Stimulated activated CD4-positive, alpha-beta T cell treated with anti-CD3 and anti-CD28 coated beads, Interleukin-15, amount 100 ng/mL, for 1 hour (primary cell): Measurements from ENCODE around the gene SLC35F6.

Experiments
- DNase-seq, 2 donors: peaks; one replicate each; pipeline ENCODE4 v3.0.0-alpha.2; 2020; ENCODE audit warnings: low read depth in 1 of 2, low spot score in 1 of 2

The SLC35F6 gene, protein sequence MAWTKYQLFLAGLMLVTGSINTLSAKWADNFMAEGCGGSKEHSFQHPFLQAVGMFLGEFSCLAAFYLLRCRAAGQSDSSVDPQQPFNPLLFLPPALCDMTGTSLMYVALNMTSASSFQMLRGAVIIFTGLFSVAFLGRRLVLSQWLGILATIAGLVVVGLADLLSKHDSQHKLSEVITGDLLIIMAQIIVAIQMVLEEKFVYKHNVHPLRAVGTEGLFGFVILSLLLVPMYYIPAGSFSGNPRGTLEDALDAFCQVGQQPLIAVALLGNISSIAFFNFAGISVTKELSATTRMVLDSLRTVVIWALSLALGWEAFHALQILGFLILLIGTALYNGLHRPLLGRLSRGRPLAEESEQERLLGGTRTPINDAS

GRCh38 chr2:26764078-26764887 lies at the start of gene SLC35F6:
SLC35F6 (plus strand) TSS chr2:26764284; CDS start chr2:26764350, 66 bp downstream.
- peak; percentile 68 to 80 for DNase-seq

DNA sequence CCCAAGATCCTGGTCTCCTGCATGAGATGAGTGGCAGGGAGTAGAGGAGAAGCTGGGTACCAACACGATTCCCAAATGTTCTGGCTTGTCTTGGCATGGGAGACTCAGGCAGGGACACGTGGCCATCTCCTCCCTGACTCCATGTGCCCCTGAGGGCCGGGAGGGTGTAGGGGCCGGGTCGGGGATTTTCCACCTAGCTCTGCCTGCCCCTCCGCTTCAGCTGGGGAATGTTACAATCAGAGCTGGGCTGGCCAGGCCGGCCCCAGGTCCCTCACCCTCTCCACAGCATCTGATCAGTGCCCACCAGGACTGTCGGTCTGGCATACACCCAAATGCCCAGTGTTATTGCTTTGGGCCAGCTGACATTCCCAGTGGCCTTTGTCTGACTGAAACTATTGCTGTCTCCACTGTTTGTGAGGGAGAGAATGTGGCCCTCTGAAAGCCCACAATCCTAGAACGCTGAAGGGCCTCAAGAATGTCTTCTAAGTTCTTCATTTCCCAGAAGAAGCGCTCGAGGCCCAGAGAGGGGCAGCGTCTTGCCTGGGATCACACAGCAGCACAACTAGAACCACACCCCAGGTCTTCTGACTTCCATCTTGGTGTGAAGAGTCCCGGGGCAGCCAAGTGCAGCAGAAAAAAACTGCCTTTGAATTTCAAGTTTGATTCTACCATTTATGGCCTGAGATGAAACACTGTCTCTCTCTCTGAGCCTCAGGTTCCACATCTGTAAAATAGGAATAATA lies 48.4 kb upstream of the SLC35F6 start:
- DNase-seq, result no peak

DNA sequence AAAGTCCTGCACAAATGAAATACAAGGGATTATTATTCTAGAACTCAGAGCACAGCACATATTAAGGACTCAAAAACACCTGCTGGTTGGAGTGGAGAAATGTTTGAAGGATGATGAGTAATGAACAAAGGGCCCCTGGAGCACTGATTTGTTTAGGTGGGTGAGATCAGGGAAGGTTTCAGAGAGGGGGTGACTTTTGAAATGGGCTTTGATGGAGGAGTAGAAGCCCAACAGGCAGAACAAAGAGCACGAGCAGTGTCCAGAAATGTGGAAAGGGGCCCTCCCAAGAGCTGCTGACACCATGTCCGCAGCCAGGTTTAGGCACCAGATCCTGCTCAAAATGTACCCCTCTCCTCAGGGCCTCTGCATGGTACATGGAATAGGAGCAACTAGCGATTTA lies 47.7 kb upstream of the SLC35F6 start:
- no peak for DNase-seq

DNA sequence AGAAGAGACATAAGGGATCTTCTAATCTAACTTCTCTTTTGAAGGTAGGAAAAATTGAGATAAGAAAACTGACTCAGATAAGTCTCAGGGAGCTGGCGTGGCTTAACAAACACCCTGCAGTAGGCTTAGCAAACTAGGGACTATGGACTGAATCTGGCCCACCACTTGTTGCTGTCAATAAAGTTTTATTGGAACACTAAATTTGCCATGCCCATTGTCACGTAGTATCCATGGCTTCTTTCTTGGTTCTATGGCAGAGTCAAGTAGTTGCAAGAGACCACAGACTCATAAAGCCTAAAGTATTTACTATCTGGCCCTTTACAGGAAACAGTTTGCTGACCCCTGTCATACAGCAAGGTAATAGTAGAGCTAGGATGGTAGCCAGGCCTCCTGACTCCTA lies 47.3 kb upstream of the SLC35F6 start:
- no peak for DNase-seq

GRCh38 chr2:26717362-26717761 lies 46.7 kb upstream of the SLC35F6 start:
- no peak for DNase-seq

DNA sequence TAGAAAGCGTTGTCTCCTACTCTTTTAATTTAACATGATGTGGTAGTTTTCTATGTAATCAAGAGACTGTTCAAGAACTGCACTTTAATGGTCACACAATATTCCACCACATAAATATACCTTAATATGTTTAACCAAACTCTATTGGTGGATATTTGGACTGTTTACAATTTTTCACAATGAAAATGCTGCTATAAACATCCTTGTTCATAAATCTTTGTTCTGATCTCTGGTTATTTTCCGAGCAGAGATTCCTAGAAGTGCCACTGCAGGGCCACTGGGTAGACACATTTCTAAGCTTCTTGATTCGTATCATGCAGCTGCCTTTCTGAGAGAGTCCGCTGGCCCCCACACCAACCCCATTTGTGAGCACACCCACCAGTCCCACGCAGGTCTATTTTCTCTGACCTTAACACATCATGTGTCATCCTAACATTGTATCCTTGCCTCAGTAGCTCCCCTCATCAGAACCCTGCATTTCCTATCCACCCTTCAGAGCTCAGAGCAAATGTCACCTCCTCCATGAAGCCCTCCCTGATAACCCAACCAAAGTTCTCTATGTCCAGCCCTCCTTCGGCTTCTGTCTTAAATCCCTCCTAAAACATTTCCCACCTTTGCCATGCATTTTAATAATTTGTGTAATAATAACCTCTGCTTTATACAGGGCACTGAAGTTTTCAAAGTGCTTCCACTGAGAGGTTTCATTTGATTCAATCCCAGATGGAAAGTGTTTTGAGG lies 45.0 kb upstream of the SLC35F6 start:
- no peak for DNase-seq

GRCh38 chr2:26720322-26721114 lies 43.6 kb upstream of the SLC35F6 start:
- DNase-seq, result no peak

GRCh38 chr2:26721115-26722032 lies 42.7 kb upstream of the SLC35F6 start:
- no peak for DNase-seq

DNA sequence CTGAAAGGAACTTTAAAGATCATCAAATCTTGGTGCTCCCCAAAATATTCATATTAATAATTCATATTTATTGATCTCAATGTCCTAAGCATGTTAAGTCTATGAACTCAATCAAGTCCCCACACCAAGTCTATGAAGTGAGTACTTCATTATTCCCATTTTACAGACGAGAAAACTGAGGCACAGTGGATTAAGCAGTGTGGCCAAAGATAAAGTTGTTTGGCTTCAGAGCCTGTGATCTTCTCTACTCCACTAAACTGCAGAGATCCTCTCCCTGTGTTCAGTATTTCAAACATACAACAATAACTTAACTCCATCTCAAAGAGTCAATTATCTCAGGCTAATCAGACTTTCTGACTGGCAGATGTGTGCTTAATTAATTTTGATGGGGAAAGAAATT lies 41.8 kb upstream of the SLC35F6 start:
- DNase-seq, result no peak

DNA sequence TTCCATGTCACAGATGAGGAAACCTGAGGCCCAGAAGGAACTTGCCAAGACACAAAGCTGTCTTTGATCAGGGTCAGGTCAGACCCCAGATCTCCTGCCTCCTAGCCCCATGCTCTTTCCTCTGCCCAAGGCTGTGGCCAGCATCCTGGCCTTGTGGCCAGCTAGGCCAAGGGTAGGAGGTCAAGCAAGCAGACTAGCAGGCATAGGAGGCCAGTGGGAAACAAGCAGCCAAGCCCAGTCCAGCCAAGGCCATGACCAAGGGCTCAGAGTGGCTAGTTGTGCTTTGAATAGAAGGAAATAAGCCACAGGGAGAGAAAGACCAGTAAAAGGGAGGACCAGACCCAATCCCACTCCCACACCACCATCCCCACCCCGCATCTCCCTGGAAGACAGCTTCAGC lies 41.2 kb upstream of the SLC35F6 start:
- no peak for DNase-seq

DNA sequence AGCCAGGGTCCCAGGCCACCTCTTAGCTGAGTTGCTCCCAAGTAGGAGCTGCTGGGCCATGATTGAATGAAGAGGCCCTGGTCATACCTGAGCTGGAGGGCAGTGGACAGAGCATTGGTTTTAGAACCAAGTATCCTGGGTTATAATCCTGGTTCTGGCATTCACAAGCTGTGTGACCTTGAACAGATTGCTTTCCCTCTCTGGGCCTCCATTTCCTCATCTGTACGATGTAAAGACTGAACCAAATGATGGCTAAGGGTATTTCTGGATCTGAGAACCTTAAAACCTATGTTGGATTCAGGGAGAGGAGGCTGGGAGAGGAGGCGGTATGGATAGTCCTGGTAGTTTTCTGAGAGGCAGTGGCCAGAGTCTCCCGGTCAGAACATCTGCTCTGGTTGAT lies 40.6 kb upstream of the SLC35F6 start:
- no peak for DNase-seq

- no peak for DNase-seq
Measured at GRCh38 chr2:26723991-26724750, 39.9 kb upstream of the SLC35F6 start.

DNA sequence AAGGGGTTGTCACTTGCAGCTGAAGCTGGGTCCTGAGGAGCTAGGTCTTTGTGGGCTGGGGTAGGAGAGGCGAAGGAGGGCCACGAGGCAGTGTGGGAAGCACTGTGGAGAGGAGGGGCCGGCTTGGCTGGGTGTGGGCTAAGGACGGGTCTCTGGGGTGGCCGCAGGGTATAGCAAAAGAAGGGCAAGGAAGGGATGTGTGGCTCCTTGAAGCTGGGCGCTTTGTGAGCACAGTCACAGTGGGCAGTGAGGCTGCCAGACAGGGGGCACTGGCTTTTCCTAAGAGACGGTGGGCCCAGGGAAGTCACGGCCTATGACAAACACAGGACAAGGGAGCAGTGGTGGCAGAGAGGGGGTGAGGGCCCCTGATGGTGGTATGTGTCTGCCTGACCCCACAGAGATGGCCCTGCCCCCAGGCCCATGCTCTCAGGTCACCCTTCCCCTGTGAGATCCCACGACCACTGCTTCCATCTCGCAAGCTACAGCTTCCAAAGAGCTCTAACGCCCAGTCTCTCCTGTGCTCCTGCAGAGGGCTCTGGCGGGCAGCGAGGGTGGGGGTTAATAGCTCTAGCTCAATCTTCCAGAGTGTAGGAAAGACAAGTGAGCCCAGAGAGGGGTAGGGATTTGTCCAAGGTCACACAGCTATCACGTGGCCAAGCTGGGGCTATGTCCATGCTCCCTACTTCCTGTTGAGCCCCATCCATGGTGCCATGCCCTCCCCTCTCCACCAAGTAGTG lies 39.1 kb upstream of the SLC35F6 start:
- no peak for DNase-seq

DNA sequence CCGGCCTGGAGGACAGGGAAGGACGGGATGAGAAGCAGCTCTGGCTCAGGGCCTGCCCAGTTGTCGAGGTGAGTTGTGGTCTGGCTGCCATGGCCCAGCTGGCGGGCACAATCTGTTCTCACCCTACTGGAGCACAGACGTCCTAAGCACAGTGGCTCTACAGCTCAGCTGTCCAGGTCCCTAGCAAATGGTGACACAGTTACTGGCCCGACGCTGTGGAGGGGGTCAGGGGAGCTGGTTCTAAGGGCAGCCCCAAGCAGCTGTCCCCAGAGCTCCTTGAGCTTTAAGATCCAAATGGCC lies 38.6 kb upstream of the SLC35F6 start:
- DNase-seq, result no peak

DNA sequence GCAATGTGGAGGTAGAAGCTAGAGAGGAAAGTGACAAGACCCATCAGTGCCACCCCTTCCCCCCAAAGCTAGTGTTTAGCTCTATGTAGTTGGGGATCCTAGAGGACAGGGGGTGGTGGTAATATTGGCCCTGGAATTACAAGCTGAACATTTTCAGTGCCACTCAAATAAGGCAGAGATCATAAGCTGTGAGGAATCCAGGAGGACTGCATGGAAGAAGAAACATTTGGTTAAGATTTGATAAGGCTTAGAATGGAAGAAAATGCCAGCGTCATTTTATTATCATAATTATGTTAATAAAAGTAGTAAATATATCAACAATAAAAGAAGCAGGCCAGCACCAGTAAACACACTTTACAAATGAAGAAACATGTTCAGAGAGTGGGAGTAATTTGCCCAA lies 37.9 kb upstream of the SLC35F6 start:
- DNase-seq, result no peak

DNA sequence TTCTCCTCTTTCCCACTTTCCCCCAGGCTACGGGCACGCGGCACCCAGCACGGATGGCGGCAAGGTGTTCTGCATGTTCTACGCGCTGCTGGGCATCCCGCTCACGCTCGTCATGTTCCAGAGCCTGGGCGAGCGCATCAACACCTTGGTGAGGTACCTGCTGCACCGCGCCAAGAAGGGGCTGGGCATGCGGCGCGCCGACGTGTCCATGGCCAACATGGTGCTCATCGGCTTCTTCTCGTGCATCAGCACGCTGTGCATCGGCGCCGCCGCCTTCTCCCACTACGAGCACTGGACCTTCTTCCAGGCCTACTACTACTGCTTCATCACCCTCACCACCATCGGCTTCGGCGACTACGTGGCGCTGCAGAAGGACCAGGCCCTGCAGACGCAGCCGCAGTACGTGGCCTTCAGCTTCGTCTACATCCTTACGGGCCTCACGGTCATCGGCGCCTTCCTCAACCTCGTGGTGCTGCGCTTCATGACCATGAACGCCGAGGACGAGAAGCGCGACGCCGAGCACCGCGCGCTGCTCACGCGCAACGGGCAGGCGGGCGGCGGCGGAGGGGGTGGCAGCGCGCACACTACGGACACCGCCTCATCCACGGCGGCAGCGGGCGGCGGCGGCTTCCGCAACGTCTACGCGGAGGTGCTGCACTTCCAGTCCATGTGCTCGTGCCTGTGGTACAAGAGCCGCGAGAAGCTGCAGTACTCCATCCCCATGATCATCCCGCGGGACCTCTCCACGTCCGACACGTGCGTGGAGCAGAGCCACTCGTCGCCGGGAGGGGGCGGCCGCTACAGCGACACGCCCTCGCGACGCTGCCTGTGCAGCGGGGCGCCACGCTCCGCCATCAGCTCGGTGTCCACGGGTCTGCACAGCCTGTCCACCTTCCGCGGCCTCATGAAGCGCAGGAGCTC lies 36.2 kb upstream of the SLC35F6 start:
- no peak for DNase-seq

GRCh38 chr2:26729311-26729710 lies 34.8 kb upstream of the SLC35F6 start:
- no peak for DNase-seq
